NCI-H2196 treated with DMSO at 0.1 percent for 48 hours (cell line): ENCODE data around the gene ABCG5.

Source experiments
- DNase-seq: peaks from one replicate; lab custom pipeline; 2025; ENCODE audit not compliant: unreplicated experiment; lab: John Stamatoyannopoulos, UW

ABCG5 gene

GRCh38 chr2:43842866-43843226 is 4.2 kb upstream of the ABCG5 start:
- no peak for DNase-seq

- no peak for DNase-seq
These were observed 3.6 kb upstream of the ABCG5 start for GRCh38 chr2:43841949-43842865.

GRCh38 chr2:43840965-43841364 is 2.3 kb upstream of the ABCG5 start:
- DNase-seq, result no peak

DNA sequence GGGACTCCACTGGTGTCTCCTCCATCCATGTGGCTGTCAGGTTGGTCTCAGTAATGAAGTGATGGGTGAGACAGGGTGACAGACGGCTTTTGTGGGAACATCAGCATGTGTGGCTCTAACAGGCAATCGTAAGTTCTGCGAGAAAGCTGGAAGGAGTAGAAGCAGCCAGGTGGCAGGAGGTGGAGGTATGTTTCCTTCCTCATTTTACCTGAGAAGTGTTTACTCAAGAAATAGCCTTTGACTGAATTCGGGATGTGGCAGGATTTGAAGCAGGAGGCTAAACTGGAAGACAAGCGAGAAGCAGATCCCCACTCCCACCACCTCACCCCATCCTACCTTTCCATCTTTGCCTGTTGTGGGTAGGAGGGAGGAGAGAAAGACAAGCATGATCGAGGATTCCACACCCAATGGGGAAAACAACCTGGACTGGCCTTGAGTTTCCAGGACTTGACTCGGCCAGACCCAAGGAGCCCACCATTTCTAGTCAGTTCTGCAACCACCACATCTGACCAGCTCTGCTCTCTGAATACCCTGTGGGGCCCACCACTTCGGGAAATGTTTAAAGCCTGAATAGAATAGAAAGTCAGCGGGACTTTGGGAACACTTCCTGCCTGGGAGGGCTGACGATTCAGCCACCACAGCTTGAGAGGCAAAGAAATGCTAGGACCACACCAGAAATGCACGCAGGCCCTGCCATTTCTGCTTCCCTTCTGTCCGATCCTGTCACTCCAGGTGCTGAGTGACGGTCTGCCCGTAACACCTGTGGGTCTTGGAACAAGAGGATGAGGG is 1.3 kb upstream of the ABCG5 start:
- no peak for DNase-seq

- no peak for DNase-seq
These were observed 644 bp downstream of the ABCG5 start for GRCh38 chr2:43837831-43838559.

GRCh38 chr2:43837033-43837432 is 1.6 kb downstream of the ABCG5 start:
- no peak for DNase-seq

- no peak for DNase-seq
These were observed 6.2 kb downstream of the ABCG5 start for GRCh38 chr2:43832457-43832856.

GRCh38 chr2:43831543-43832294 is 6.9 kb downstream of the ABCG5 start:
- no peak for DNase-seq

DNA sequence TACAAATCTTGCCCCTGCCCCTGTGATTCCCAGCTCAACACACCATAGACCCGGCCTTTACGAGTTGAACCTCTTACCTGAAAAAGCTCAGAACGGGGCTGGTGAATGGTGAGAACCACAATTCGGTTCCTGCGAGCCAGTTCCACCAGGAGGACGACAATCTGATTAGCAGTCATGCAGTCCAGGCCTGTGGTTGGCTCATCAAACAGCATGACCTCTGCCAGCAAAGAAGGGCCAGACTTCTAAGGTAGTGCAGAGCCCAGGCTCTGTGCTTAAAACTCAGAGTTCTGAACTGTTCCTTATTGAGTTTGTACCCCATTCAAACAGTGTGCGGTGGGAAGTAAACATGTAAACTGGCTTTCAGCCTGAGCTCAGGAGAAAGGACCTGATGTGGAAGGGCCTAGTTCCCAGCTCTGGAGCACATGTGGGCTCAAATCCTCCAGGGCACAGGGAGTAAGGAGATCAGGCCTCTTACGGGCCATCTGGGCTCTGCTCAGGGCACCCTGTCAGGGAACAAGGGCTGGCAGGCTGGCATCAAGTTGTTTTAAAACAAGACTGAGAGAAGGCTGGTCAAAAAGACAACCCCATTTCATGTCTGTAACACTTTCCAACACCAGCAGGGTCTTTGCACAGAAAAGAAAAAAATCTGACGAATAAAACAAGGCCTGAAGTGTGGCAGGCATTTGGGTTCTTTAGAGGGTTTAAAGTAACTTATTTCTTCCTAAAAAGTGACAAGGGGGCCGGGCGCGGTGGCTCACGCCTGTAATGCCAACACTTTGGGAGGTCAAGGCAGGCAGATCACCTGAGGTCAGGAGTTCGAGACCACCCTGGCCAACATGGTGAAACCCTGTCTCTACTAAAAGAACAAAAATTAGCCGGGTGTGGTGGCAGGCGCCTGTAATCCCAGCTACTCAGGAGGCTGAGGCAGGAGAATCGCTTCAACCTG is 12.1 kb downstream of the ABCG5 start:
- DNase-seq, result no peak

DNA sequence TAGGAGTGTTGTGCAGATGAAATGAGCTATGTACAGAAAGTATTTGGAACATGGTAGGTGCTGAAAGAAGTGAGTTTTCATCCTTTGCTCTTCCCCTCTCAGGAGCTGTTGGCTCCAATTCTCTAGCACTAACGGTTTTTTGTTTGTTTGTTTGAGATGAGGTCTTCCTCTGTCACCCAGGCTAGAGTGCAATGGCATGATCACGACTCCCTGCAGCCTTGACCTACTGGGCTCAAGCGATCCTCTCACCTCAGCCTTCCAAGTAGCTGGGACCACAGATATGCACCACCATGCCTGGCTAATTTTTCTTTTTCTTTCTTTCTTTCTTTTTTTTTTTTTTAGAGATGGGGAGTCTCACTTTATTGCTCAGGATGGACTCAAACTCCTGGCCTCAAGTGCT is 12.8 kb downstream of the ABCG5 start:
- no peak for DNase-seq

DNA sequence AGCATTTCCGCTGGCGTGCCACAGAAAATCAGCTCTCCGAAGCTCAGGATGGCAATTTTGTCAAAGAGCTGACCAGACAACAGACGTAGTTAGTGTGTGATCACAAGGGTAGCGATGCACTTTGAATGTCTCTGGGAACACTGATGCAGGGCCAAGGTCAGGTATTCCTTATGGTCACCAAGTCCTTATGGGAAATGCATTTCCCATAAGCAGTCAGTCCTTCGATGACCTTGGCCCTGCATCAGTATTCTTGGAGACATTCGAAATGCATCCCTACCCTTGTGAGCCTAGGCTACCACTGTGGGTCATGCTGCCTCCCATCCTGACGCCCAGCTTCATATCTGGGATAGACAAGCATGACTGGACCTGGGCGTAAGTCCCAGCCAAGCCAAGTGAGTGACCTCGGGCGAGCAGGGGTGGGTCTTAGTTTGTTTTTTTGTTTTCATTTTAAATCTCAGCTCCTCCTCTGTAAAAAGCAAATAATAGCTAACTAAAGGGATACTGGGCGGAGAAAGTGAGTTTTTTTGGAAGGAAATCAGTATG is 13.6 kb downstream of the ABCG5 start:
- no peak for DNase-seq

GRCh38 chr2:43824512-43824911 is 14.1 kb downstream of the ABCG5 start:
- DNase-seq, result no peak

DNA sequence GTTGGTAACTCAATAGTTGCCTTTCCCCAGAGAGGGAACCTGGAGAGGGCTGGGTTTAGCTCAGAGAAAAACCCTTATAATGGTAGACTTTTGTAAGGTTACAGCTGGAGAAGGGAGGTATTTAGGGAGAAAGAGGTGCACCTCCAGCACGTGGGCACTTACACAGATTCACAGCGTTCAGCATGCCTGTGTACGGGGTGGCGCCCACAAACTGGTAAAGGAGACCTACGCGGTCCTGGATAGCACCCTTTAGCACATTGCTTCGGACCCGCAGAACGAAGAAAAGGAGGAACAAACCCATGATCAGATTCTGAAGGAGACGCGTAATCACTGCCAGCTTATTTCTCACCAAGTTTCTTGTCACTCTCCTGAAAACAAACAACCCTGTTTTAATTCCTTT is 14.9 kb downstream of the ABCG5 start:
- DNase-seq, result no peak

GRCh38 chr2:43822839-43823238 is 15.8 kb downstream of the ABCG5 start:
- no peak for DNase-seq

- no peak for DNase-seq
These were observed 19.0 kb downstream of the ABCG5 start for GRCh38 chr2:43819491-43820163.

DNA sequence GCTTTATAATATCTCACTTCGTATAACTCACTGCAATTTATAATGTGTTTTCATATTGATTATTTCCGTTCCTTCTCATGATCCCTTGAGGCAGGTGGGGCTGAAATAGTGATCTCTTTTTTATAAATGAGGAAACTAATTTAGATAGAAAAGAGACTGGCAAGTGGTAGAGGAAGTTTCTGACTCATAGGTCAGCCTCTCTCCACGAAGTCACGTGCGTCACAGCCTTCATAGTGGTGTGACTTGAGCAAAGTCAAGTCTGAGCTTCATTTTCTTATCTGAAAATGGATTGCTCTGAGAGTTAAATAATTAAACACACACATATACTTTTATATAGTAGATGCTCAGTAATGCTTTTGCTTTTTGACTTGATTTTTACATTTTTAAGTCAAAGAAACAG is 19.9 kb downstream of the ABCG5 start:
- DNase-seq, result no peak

- DNase-seq, result no peak
These were observed 23.9 kb downstream of the ABCG5 start for GRCh38 chr2:43814711-43815110.

DNA sequence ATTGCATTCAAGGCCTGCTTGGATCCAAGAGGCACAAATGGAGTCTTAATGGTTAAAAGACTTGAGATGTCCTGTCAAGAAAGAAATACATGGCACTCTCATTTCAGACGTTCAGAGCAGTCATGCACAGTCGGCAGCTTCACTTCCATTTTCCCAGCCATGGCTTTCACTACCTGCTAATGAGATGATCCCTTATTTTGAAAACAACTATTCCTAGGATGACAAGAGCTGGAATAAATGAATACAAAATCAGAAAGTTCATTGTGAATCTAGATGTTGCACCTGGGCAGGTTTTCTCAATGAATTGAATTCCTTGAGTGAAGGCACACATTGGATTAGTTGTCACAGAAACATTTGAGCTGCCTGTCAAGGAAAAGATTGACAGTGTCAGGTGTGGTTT is 25.7 kb downstream of the ABCG5 start:
- no peak for DNase-seq

DNA sequence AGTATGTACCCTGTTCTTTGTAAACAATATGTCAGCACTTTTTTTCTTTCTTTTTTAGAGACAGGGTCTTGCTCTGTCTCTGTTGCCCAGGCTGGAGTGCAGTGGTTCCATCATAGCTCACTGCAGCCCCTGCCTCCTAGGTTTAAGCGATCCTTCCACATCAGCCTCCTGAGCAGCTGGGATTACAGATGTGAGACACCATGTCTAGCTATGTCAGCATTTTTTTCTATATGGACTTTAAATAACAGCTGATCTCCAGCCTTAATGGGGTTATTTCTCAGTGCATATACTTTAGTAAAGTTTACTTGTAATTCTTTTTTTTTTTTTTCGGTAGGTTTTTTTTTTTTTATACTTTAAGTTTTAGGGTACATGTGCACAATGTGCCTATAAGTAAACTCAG is 26.6 kb downstream of the ABCG5 start:
- no peak for DNase-seq
